SU-DHL-6 (cell line): ENCODE results near the gene MAPK10.

Source experiments
- H2AFZ ChIP-seq: fragments of 200-600 bp; sonication (generic); 2 replicates; pipeline ENCODE4 v1.6.1; 2014; ENCODE audit warnings: low read depth, mild to moderate bottlenecking, moderate library complexity, mixed read lengths, antibody characterized with exemption, low read length; ENCODE audit not compliant: severe bottlenecking
- H3F3A ChIP-seq: fragments of 200-600 bp; shearing (Covaris generic); 2 replicates; pipeline ENCODE4 v1.6.0; 2016; ENCODE audit warnings: antibody characterized with exemption, mild to moderate bottlenecking; ENCODE audit not compliant: insufficient read depth
- H3K27ac ChIP-seq: fragments of 200-600 bp; sonication (generic); 2 replicates; pipeline ENCODE4 v1.5.1; 2016; ENCODE audit warnings: low read depth, mild to moderate bottlenecking, low read length, moderate library complexity, mixed read lengths
- H3K27me3 ChIP-seq: fragments of 200-600 bp; sonication (generic), shearing (Covaris generic); 2 replicates; pipeline ENCODE4 v1.6.0; 2014; ENCODE audit warnings: mild to moderate bottlenecking, low read length
- H3K36me3 ChIP-seq: fragments of 200-600 bp; sonication (generic); 2 replicates; pipeline ENCODE4 v1.6.1; 2014; ENCODE audit warnings: mild to moderate bottlenecking, low read length, mixed read lengths
- H3K4me2 ChIP-seq: fragments of 300-600, 200-600 bp; shearing (Covaris generic), sonication (generic); 2 replicates; pipeline ENCODE4 v1.6.0; 2014; ENCODE audit warnings: low read length, low read depth, mild to moderate bottlenecking; ENCODE audit not compliant: poor library complexity, severe bottlenecking
- H3K4me3 ChIP-seq: fragments of 200-600 bp; sonication (generic); 2 replicates; pipeline ENCODE4 v1.5.1; 2014; ENCODE audit warnings: antibody characterized with exemption, low read length, mild to moderate bottlenecking, mixed read lengths; ENCODE audit not compliant: insufficient read depth, poor library complexity, severe bottlenecking
- H3K79me2 ChIP-seq: fragments of 200-600 bp; sonication (generic); 2 replicates; pipeline ENCODE4 v1.6.1; 2014; ENCODE audit warnings: mild to moderate bottlenecking, low read length, moderate library complexity; ENCODE audit not compliant: insufficient read depth
- H3K9ac ChIP-seq: fragments of 200-600 bp; sonication (generic); 2 replicates; pipeline ENCODE4 v1.7.0; 2014; ENCODE audit warnings: mild to moderate bottlenecking, low read length
- H3K9me2 ChIP-seq: fragments of 200-600 bp; sonication (generic); replicated peaks from 2 replicates; pipeline ENCODE4 v1.6.1; 2014; ENCODE audit warnings: low read length; ENCODE audit not compliant: insufficient read depth
- H3K9me3 ChIP-seq: fragments of 200-600 bp; sonication (generic); 2 replicates; pipeline ENCODE4 v1.6.1; 2014; ENCODE audit warnings: low read length, mixed read lengths; ENCODE audit not compliant: insufficient read depth
- H4K20me1 ChIP-seq: fragments of 200-600 bp; sonication (generic); 2 replicates; pipeline ENCODE4 v1.6.1; 2014; ENCODE audit warnings: low read depth, mild to moderate bottlenecking, antibody characterized with exemption, low read length, moderate library complexity, mixed read lengths
- CTCF ChIP-seq: fragments of 200-600 bp; sonication (generic); IDR thresholded peaks from one replicate; pipeline ENCODE4 v1.5.1; 2017; ENCODE audit warnings: antibody characterized with exemption, mild to moderate bottlenecking, low read length, moderate library complexity; ENCODE audit not compliant: insufficient read depth, poor library complexity, severe bottlenecking
- EZH2phosphoT487 ChIP-seq: fragments of 200-600 bp; sonication (generic), shearing (Covaris generic); conservative IDR thresholded peaks from 2 replicates; pipeline ENCODE4 v1.6.1; 2018; ENCODE audit warnings: mild to moderate bottlenecking, antibody characterized with exemption, low read length, moderate library complexity, mixed read lengths

The MAPK10 gene

DNA sequence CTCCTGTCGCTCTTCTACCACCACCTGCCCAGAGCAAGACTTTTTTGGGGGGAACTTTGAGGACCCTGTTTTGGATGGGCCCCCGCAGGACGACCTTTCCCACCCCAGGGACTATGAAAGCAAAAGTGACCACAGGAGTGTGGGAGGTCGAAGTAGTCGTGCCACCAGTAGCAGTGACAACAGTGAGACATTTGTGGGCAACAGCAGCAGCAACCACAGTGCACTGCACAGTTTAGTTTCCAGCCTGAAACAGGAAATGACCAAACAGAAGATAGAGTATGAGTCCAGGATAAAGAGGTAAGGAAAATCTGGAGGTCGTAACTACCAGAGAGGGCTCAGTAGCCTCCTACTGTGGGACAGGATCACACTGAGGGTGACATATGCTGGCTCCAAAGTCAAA is 364.5 kb downstream of the MAPK10 start:
- no peaks in the 10 kb centered on the region for H3K27me3 ChIP-seq
- no peaks in the 10 kb centered on the region for H3K9me2 ChIP-seq
- H3K79me2 ChIP-seq = no peaks in the 10 kb centered on the region
- H3K36me3 ChIP-seq = no peaks in the 10 kb centered on the region
- H4K20me1 ChIP-seq = no peaks in the 10 kb centered on the region
- no peak overlapping the region for H3K27ac ChIP-seq
- no peak for TF ChIP-seq CTCF
- no peak overlapping the region for H3K4me3 ChIP-seq
- H3K9ac ChIP-seq = no peak overlapping the region
- no peaks in the 10 kb centered on the region for H3F3A ChIP-seq
- no peak overlapping the region for H3K4me2 ChIP-seq
- no peaks in the 10 kb centered on the region for H3K9me3 ChIP-seq
- no peak overlapping the region for H2AFZ ChIP-seq

GRCh38 chr4:85994576-85994975 is 365.3 kb downstream of the MAPK10 start:
- H2AFZ ChIP-seq = no peak overlapping the region
- no peak overlapping the region for H3K4me2 ChIP-seq
- H3K9me2 ChIP-seq = no peaks in the 10 kb centered on the region

GRCh38 chr4:85993641-85994040 is 366.2 kb downstream of the MAPK10 start:
- no peaks in the 10 kb centered on the region for H3K27me3 ChIP-seq
- no peaks in the 10 kb centered on the region for H3K79me2 ChIP-seq
- H3K4me3 ChIP-seq = no peak overlapping the region
- no peak for TF ChIP-seq EZH2phosphoT487
- TF ChIP-seq CTCF = no peak
- H3F3A ChIP-seq = no peaks in the 10 kb centered on the region
- no peak overlapping the region for H3K9ac ChIP-seq
- H3K27ac ChIP-seq = no peak overlapping the region
- H3K4me2 ChIP-seq = no peak overlapping the region
- no peaks in the 10 kb centered on the region for H3K9me2 ChIP-seq
- no peaks in the 10 kb centered on the region for H4K20me1 ChIP-seq
- no peaks in the 10 kb centered on the region for H3K36me3 ChIP-seq
- H3K9me3 ChIP-seq = no peaks in the 10 kb centered on the region
- H2AFZ ChIP-seq = no peak overlapping the region

More at GRCh38 chr4:85994576-85994975, 365.3 kb downstream of the MAPK10 start:
- H3K79me2 ChIP-seq = no peaks in the 10 kb centered on the region
- no peaks in the 10 kb centered on the region for H4K20me1 ChIP-seq
- H3K27ac ChIP-seq = no peak overlapping the region
- H3K9me3 ChIP-seq = no peaks in the 10 kb centered on the region
- no peaks in the 10 kb centered on the region for H3K27me3 ChIP-seq
- H3F3A ChIP-seq = no peaks in the 10 kb centered on the region
- TF ChIP-seq EZH2phosphoT487 (no peak), CTCF (no peak)
- H3K9ac ChIP-seq = no peak overlapping the region
- no peak overlapping the region for H3K4me3 ChIP-seq
- H3K36me3 ChIP-seq = no peaks in the 10 kb centered on the region

DNA sequence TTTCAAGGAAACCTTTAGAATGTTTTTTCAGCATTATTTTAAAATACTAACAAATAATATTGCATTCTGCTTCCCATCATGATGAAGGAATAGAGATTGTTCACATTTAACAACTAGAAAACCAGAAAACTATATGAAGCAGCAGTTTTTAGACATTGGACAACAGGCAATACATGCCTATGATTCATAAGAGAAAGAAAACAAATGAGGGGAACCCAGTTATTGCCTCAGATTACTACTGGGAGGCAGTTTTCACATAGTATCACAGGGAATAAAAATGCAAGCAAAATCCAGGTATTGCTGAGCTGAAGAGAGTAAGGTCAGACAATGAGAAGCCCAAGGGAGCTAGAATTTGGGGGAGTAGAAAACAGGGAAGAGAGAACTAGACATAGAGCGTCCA is 373.6 kb downstream of the MAPK10 start:
- Histone ChIP-seq H3K4me3 (no peak overlapping the region), H3K9me3 (no peaks in the 10 kb centered on the region), H3F3A (no peaks in the 10 kb centered on the region), H3K4me2 (no peak overlapping the region), H3K27me3 (no peaks in the 10 kb centered on the region), H3K79me2 (no peaks in the 10 kb centered on the region), H3K9me2 (no peaks in the 10 kb centered on the region), H3K36me3 (no peaks in the 10 kb centered on the region), H3K9ac (no peak overlapping the region), H2AFZ (no peak overlapping the region), H3K27ac (no peak overlapping the region), H4K20me1 (no peaks in the 10 kb centered on the region)
- TF ChIP-seq CTCF = no peak
- TF ChIP-seq EZH2phosphoT487 = no peak
